Smooth muscle cell (in vitro differentiated cells): ENCODE results near the gene ATP6AP2. TPM values are rescaled to one million over a fixed set of nuclear protein-coding genes. Genes with fewer than 3 reads are reported as not detected.

Source experiments
- DNase-seq: peaks from one replicate; lab custom pipeline; 2025; ENCODE audit not compliant: unreplicated experiment; lab: John Stamatoyannopoulos, UW
- H2AFZ ChIP-seq: fragments of 200-600 bp; sonication (generic); 2 replicates; pipeline ENCODE4 v1.6.0; 2016; ENCODE audit warnings: antibody characterized with exemption, low read depth, mild to moderate bottlenecking
- H3F3A ChIP-seq: fragments of 200-600 bp; sonication (generic); 2 replicates; pipeline ENCODE4 v1.6.0; 2017; ENCODE audit warnings: antibody characterized with exemption, low read depth
- H3K27ac ChIP-seq: fragments of 200-600 bp; sonication (generic); 2 replicates; pipeline ENCODE4 v1.5.1; 2016; ENCODE audit warnings: low read depth, mild to moderate bottlenecking
- H3K27me3 ChIP-seq: fragments of 200-600 bp; sonication (generic); 2 replicates; pipeline ENCODE4 v1.6.1; 2016; ENCODE audit warnings: low read depth, mild to moderate bottlenecking
- H3K36me3 ChIP-seq: fragments of 200-600 bp; sonication (generic); 2 replicates; pipeline ENCODE4 v1.5.1; 2016; ENCODE audit warnings: low read depth
- H3K4me1 ChIP-seq: fragments of 200-600 bp; sonication (generic); 2 replicates; pipeline ENCODE4 v1.5.1; 2016; ENCODE audit warnings: low read depth
- H3K4me2 ChIP-seq: fragments of 200-600 bp; sonication (generic); 2 replicates; pipeline ENCODE4 v1.6.0; 2016; ENCODE audit warnings: mild to moderate bottlenecking
- H3K4me3 ChIP-seq: fragments of 200-600 bp; sonication (generic); 2 replicates; pipeline ENCODE4 v1.5.1; 2016; ENCODE audit warnings: mild to moderate bottlenecking
- H3K79me2 ChIP-seq: fragments of 200-600 bp; sonication (generic); 2 replicates; pipeline ENCODE4 v1.6.0; 2016; ENCODE audit warnings: low read depth, mild to moderate bottlenecking
- H3K9ac ChIP-seq: fragments of 200-600 bp; sonication (generic); 2 replicates; pipeline ENCODE4 v1.6.0; 2016; ENCODE audit warnings: low read depth
- H3K9me3 ChIP-seq: fragments of 200-600 bp; sonication (generic); replicated peaks from 2 replicates; pipeline ENCODE4 v1.5.1; 2016; ENCODE audit warnings: low read depth
- H4K20me1 ChIP-seq: fragments of 200-600 bp; sonication (generic); 2 replicates; pipeline ENCODE4 v1.6.0; 2016; ENCODE audit warnings: low read depth
- WGBS: methylation state at CpG from one replicate; pipeline ENCODE4 v1.1.7; 2016; ENCODE audit warnings: low lambda C conversion rate; 5-methylcytosine and 5-hydroxymethylcytosine counted together
- polyA plus RNA-seq: library from polyadenylated mRNA; unstranded; fragments of >200 nt; fragmentation: Nextera tagmentation; extraction: Ambion mirVana; gene quantifications from 2 replicates; pipeline ENCODE4 v1.2.1, GENCODE V29; 2016
- total RNA-seq: library from RNA; depleted of rRNA; stranded (reverse); fragments of >200 nt; gene quantifications from 2 replicates; pipeline ENCODE4 v1.2.3, GENCODE V29; 2014
- TF ChIP-seq, protein P1 (sequence below): fragments of 200-600 bp; sonication (generic); IDR thresholded peaks from 2 replicates; pipeline ENCODE4 v1.5.1; 2017; ENCODE audit warnings: borderline replicate concordance, mild to moderate bottlenecking, antibody characterized with exemption; ENCODE audit not compliant: insufficient read depth, poor library complexity, severe bottlenecking

ATP6AP2 gene
- total and polyA plus RNA-seq, 2 experiments from 2014 or later: 164 to 207 TPM

DNA sequence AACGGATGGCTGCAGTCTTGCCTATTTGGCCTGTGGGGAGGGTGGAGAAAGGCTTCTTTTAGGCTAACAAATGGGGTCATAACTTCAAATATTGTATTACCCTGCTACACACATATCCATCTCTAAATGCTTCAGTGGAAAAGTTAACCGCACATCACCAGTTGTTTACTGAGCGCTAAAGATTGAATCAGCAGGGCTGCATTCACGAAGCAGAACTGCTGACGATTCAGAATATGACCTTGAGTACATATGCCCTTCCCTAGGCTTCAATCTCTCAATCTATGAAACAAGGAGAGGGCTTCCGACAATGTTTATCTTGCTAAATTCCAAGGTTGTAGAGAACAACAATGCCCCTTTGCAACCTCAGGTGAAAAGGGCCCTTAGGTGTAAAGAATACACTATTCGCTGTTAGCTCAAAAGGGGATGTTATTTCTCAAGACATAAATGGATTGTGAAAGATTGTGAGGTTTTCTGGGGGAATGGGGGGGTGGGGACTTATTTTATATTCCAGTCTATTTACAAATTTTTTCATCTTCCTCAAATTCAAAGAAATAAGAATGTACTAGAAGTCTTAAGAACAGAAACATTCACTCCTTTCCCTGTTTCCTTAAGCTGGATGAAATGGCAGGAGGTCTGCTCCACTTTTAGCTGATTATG is 2.6 kb upstream of the ATP6AP2 start:
- Histone ChIP-seq H3K9ac (no peak overlapping the region), H3K9me3 (no peaks in the 10 kb centered on the region), H3K27ac (no peak overlapping the region), H3K36me3 (no peaks in the 10 kb centered on the region), H3K27me3 (no peaks in the 10 kb centered on the region), H2AFZ (no peak overlapping the region), H3K79me2 (peaks cover 21% of the 10 kb centered on the region), H3K4me3 (no peak overlapping the region), H3K4me1 (peaks cover 7% of the 10 kb centered on the region), H3F3A (no peaks in the 10 kb centered on the region), H4K20me1 (peaks cover 18% of the 10 kb centered on the region), H3K4me2 (no peak overlapping the region)
- DNase-seq: no peak
- TF ChIP-seq, protein P1, sequence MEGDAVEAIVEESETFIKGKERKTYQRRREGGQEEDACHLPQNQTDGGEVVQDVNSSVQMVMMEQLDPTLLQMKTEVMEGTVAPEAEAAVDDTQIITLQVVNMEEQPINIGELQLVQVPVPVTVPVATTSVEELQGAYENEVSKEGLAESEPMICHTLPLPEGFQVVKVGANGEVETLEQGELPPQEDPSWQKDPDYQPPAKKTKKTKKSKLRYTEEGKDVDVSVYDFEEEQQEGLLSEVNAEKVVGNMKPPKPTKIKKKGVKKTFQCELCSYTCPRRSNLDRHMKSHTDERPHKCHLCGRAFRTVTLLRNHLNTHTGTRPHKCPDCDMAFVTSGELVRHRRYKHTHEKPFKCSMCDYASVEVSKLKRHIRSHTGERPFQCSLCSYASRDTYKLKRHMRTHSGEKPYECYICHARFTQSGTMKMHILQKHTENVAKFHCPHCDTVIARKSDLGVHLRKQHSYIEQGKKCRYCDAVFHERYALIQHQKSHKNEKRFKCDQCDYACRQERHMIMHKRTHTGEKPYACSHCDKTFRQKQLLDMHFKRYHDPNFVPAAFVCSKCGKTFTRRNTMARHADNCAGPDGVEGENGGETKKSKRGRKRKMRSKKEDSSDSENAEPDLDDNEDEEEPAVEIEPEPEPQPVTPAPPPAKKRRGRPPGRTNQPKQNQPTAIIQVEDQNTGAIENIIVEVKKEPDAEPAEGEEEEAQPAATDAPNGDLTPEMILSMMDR: no peak
- WGBS: 82% methylated on average over 7 of the region's 7 CpGs

DNA sequence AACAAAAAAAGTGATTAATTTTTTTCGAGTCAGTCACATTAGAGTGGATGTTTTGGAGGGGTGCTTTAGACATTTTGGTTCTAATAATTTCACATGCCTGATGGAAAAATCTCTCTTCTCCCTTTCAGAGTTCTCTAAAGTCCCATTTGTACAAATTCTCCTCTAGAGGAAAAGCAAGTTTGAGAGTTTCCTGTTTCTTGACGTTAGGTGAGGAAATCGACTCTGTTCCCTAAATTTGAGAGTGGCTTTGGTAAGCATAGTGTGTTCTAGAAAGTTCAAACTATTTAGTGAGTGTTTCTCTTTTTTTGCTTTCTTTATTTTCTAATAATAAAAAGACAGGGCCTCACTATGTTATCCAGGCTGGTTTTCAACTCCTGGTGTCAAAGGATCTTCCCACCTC is 1.6 kb upstream of the ATP6AP2 start:
- H3K36me3 ChIP-seq: no peaks in the 10 kb centered on the region
- no peak overlapping the region for H3K27ac ChIP-seq
- H3K79me2 ChIP-seq: peaks cover 29% of the 10 kb centered on the region
- no peak overlapping the region for H3K4me2 ChIP-seq
- no peak for DNase-seq
- TF ChIP-seq, protein P1: no peak
- WGBS: 88% methylated on average over 3 of the region's 3 CpGs
- no peak overlapping the region for H2AFZ ChIP-seq
- no peaks in the 10 kb centered on the region for H3K27me3 ChIP-seq
- H3K4me3 ChIP-seq: no peak overlapping the region
- no peak overlapping the region for H3K9ac ChIP-seq
- peaks cover 7% of the 10 kb centered on the region for H3K4me1 ChIP-seq
- H3F3A ChIP-seq: no peaks in the 10 kb centered on the region
- H3K9me3 ChIP-seq: no peaks in the 10 kb centered on the region
- H4K20me1 ChIP-seq: peaks cover 27% of the 10 kb centered on the region

DNA sequence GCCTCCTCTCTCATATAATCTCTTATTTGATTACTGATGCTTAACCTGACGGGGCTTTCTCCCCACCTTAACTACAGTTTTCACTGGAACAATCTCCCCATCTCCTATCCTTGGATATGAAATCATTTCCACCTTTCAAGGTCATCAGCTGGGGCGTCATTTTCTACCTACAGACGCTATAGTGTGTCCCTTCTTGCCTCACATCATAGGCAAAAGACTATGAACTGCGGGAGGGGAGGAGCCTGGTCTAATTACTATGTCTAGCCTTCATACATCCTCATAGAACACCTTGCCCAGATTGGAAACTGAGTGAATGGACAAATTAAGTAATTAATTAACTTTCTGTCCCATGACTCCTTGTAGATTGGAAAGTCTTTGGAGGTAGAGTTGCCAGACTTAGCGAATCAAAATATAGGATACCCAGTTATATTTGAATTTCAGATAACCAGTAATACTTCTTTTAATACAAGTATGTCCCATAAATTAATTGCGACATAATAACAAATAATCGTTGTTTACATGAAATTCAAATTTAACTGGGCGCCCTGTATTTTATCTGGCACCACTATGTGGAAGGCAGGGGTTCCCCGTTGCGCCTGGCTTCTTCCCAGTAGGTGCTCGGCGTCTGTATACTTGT is 752 bp upstream of the ATP6AP2 start:
- Histone ChIP-seq H3K27me3 (no peaks in the 10 kb centered on the region), H2AFZ (peak overlapping the region; percentile 87), H4K20me1 (peaks cover 35% of the 10 kb centered on the region), H3K4me2 (peak overlapping the region; percentile 80), H3K27ac (peak overlapping the region; percentile 50), H3K9me3 (no peaks in the 10 kb centered on the region), H3K4me1 (peaks cover 7% of the 10 kb centered on the region), H3K9ac (peak overlapping the region; percentile 50), H3K4me3 (peak overlapping the region; percentile 72), H3F3A (no peaks in the 10 kb centered on the region), H3K36me3 (no peaks in the 10 kb centered on the region), H3K79me2 (peaks cover 34% of the 10 kb centered on the region)
- TF ChIP-seq, protein P1: no peak
- DNase-seq: no peak
- 34% methylated on average over 12 of the region's 12 CpGs for WGBS
